Liver (tissue), 9 donors: ENCODE measurements around the gene EXOC3L1. TPM values are rescaled to one million over a fixed set of nuclear protein-coding genes. Genes with fewer than 3 reads are reported as not detected.

ENCODE experiments used
- DNase-seq: peaks from one replicate; pipeline ENCODE4 v3.0.0-alpha.2; 2017; ENCODE audit warnings: low spot score
- H3K27ac ChIP-seq, 2 donors: one replicate each; pipeline ENCODE4 v1.7.0; 2013; ENCODE audit warnings: inconsistent platforms in 2 of 2, low read length in 2 of 2, control low read depth in 1 of 2, low read depth in 1 of 2, mild to moderate bottlenecking in 1 of 2
- H3K27me3 ChIP-seq, 4 donors: one replicate each; pipeline versions ENCODE4 v1.6.1 to v1.7.0; 2013; ENCODE audit warnings: low read length in 3 of 4, inconsistent platforms in 1 of 4, mild to moderate bottlenecking in 1 of 4, moderate library complexity in 1 of 4; ENCODE audit not compliant: control insufficient read depth in 4 of 4, insufficient read depth in 4 of 4
- H3K36me3 ChIP-seq, 4 donors: one replicate each; pipeline versions ENCODE4 v1.6.1 to v1.7.0; 2013; ENCODE audit warnings: low read length in 3 of 4, mild to moderate bottlenecking in 3 of 4, low read depth in 1 of 4, moderate library complexity in 1 of 4; ENCODE audit not compliant: control insufficient read depth in 4 of 4, insufficient read depth in 3 of 4
- H3K4me1 ChIP-seq, 4 donors: one replicate each; pipeline versions ENCODE4 v1.6.1 to v1.7.0; 2013; ENCODE audit warnings: low read length in 3 of 4, mild to moderate bottlenecking in 3 of 4, moderate library complexity in 1 of 4; ENCODE audit not compliant: control insufficient read depth in 4 of 4, insufficient read depth in 4 of 4
- H3K4me3 ChIP-seq, 3 donors: one replicate each; pipeline versions ENCODE4 v1.6.1 to v1.7.0; 2013; ENCODE audit warnings: low read length in 3 of 3, control low read depth in 1 of 3, low read depth in 1 of 3, mild to moderate bottlenecking in 1 of 3
- H3K9ac ChIP-seq, 2 donors: one replicate each; pipeline ENCODE4 v1.7.0; 2013; ENCODE audit warnings: low read length in 2 of 2, mild to moderate bottlenecking in 2 of 2, moderate library complexity in 2 of 2, control low read depth in 1 of 2, low read depth in 1 of 2
- H3K9me3 ChIP-seq, 4 donors: one replicate each; pipeline versions ENCODE4 v1.6.1 to v1.7.0; 2013; ENCODE audit warnings: low read length in 3 of 4; ENCODE audit not compliant: control insufficient read depth in 4 of 4
- FOXA1 ChIP-seq: IDR thresholded peaks from 2 replicates; pipeline ENCODE4 v1.6.1; 2016; ENCODE audit warnings: antibody characterized with exemption
- FOXA2 ChIP-seq: IDR thresholded peaks from 2 replicates; pipeline ENCODE4 v1.6.1; 2016; ENCODE audit warnings: antibody characterized with exemption
- GABPA ChIP-seq, 2 donors: IDR thresholded peaks in 1 of 2; conservative IDR thresholded peaks in 1 of 2; 2 replicates each; pipeline ENCODE4 v1.6.1; 2016; ENCODE audit warnings: antibody characterized with exemption in 2 of 2, mild to moderate bottlenecking in 1 of 2, moderate library complexity in 1 of 2
- RAD21 ChIP-seq, 2 donors: IDR thresholded peaks; 2 replicates each; pipeline ENCODE4 v1.6.1; 2016; ENCODE audit warnings: antibody characterized with exemption in 2 of 2, mild to moderate bottlenecking in 2 of 2
- REST ChIP-seq: IDR thresholded peaks from 2 replicates; pipeline ENCODE4 v1.6.1; 2016; ENCODE audit warnings: antibody characterized with exemption, mild to moderate bottlenecking
- RXRA ChIP-seq, 2 donors: IDR thresholded peaks; 2 replicates each; pipeline ENCODE4 v1.6.1; 2017 to 2018; ENCODE audit warnings: antibody characterized with exemption in 2 of 2, mild to moderate bottlenecking in 1 of 2
- SP1 ChIP-seq: IDR thresholded peaks from 2 replicates; pipeline ENCODE4 v1.6.1; 2018; ENCODE audit warnings: antibody characterized with exemption, mild to moderate bottlenecking
- TAF1 ChIP-seq: conservative IDR thresholded peaks from 2 replicates; pipeline ENCODE4 v1.6.1; 2016; ENCODE audit warnings: antibody characterized with exemption, mild to moderate bottlenecking
- WGBS: extraction: QIAGEN DNeasy Blood & Tissue Kit; methylation state at CpG from one replicate; pipeline ENCODE4 v1.1.7; 2013; 5-methylcytosine and 5-hydroxymethylcytosine counted together
- polyA plus RNA-seq, 2 donors: library from polyadenylated mRNA; stranded (reverse) in 1 of 2; unstranded in 1 of 2; fragments of 200-250 nt in 1 of 2; fragments of >200 nt in 1 of 2; fragmentation: Nextera tagmentation in 1 of 2; extraction: Ambion mirVana in 1 of 2; gene quantifications; one replicate each; pipeline versions ENCODE4 v1.2.1 to v1.2.3, GENCODE V29; 2013 to 2015
- total RNA-seq, 2 donors: library from RNA; depleted of rRNA; stranded (reverse); fragments of >200 nt; gene quantifications; one replicate each; pipeline ENCODE4 v1.2.3, GENCODE V29; 2014
- TF ChIP-seq, protein P1 (sequence below): IDR thresholded peaks from 2 replicates; pipeline ENCODE4 v1.6.1; 2016; ENCODE audit warnings: antibody characterized with exemption
- donor health status: healthy.
- donor health status: healthy.
- donor health status: healthy.
- donor health status: healthy.
- donor health status: healthy.

EXOC3L1 gene
- total and polyA plus RNA-seq, 4 donors: 1.1 to 3.7 (median 2.8) TPM

GRCh38 chr16:67154578-67155294 lies 35.2 kb downstream of the EXOC3L1 start:
- no peaks in the 10 kb centered on the region for H3K27me3 ChIP-seq
- no peak for TF ChIP-seq TAF1
- TF ChIP-seq FOXA1: no peak
- no peak for TF ChIP-seq RXRA (IDR thresholded peaks at IDR 0.05)
- TF ChIP-seq FOXA2: no peak
- no peaks in the 10 kb centered on the region for H3K9me3 ChIP-seq
- peaks cover 14 to 36% (median 21%) of the 10 kb centered on the region in 4 donors for H3K4me1 ChIP-seq
- WGBS: 31% methylated on average over 61 of the region's 61 CpGs
- no peak overlapping the region for H3K27ac ChIP-seq
- no peak for DNase-seq
- H3K9ac ChIP-seq: no peak overlapping the region
- no peaks in the 10 kb centered on the region for H3K36me3 ChIP-seq
- H3K4me3 ChIP-seq: peak overlapping the region in 1 of 3 donors; percentile 2

DNA sequence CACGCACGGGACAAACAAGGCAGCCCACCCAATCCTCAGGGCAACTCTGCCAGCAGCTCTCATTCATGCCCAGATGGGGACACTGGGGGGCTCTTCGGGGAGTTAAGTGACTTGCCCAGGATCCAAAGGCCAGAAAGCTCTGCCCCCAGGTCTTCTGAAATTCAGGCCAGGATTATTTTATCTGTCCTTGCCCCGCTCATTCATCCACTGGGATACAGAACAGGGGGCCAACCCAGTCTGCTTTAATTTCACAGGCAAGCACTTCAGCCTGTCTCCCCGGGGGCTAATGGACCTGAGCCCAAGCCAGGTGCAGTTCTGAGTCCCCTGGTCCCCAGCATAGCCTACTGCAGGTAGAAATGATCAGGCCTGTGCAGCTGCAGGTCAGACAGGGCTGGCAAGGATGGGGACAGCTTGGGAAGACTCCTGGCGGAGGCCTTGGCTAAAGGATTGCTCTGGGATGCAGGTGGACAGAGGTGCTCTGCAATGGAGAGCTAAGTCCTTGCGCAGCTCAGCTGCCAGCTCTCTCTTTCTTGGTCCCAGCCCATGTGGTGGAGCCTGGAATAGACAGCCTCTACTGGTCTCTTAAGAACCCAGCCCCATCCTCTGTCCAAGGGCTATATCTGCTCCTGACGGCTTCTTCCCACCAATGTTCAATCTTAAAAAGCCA lies 38.4 kb downstream of the EXOC3L1 start:
- no peaks in the 10 kb centered on the region for H3K9me3 ChIP-seq
- H3K27me3 ChIP-seq: no peaks in the 10 kb centered on the region
- H3K36me3 ChIP-seq: peaks cover 9 to 20% (median 15%) of the 10 kb centered on the region in 4 donors
- no peak overlapping the region for H3K9ac ChIP-seq
- H3K4me3 ChIP-seq: no peak overlapping the region
- DNase-seq: no peak
- H3K27ac ChIP-seq: no peak overlapping the region
- no peak for TF ChIP-seq GABPA (IDR thresholded peaks at IDR 0.05 in 1 of 2, conservative IDR thresholded peaks at IDR 0.05 in 1 of 2)
- no peak for TF ChIP-seq REST
- no peak for TF ChIP-seq FOXA2
- no peak for TF ChIP-seq RXRA (IDR thresholded peaks at IDR 0.05)
- TF ChIP-seq RAD21 (IDR thresholded peaks at IDR 0.05): no peak
- 58% methylated on average over 8 of the region's 8 CpGs for WGBS
- peaks cover 10 to 27% (median 16%) of the 10 kb centered on the region in 4 donors for H3K4me1 ChIP-seq

- Histone ChIP-seq H3K4me1 (peaks cover 10 to 22% (median 16%) of the 10 kb centered on the region in 4 donors), H3K27me3 (no peaks in the 10 kb centered on the region), H3K4me3 (peak within 1 kb of the TSS in 2 of 3 donors; percentile 24 to 54), H3K9ac (no peak within 1 kb of the TSS), H3K9me3 (no peaks in the 10 kb centered on the region), H3K27ac (peak within 1 kb of the TSS; percentile 61 to 79), H3K36me3 (peaks cover 9 to 27% (median 22%) of the 10 kb centered on the region in 4 donors)
- WGBS: 3% methylated on average over 34 of the region's 34 CpGs
- DNase-seq: no peak
- TF ChIP-seq, protein P1, sequence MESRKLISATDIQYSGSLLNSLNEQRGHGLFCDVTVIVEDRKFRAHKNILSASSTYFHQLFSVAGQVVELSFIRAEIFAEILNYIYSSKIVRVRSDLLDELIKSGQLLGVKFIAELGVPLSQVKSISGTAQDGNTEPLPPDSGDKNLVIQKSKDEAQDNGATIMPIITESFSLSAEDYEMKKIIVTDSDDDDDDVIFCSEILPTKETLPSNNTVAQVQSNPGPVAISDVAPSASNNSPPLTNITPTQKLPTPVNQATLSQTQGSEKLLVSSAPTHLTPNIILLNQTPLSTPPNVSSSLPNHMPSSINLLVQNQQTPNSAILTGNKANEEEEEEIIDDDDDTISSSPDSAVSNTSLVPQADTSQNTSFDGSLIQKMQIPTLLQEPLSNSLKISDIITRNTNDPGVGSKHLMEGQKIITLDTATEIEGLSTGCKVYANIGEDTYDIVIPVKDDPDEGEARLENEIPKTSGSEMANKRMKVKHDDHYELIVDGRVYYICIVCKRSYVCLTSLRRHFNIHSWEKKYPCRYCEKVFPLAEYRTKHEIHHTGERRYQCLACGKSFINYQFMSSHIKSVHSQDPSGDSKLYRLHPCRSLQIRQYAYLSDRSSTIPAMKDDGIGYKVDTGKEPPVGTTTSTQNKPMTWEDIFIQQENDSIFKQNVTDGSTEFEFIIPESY: no peak
- no peak for TF ChIP-seq SP1
Observed at GRCh38 chr16:67150833-67151396, 39.0 kb downstream of the EXOC3L1 start, which contains the start of gene B3GNT9. TSS of gene B3GNT9 (minus strand) at chr16:67150998. CDS start at chr16:67150485, 513 bp downstream.
